ENCODE data around the gene CACNA1D. TPM values are rescaled to one million over a fixed set of nuclear protein-coding genes. Genes with fewer than 3 reads are reported as not detected.

CACNA1D gene
- total and polyA plus RNA-seq, 2 donors (not counting 3 experiments of a cell fraction or from before 2014, with no cell fraction given) = 0.06 TPM; not detected in 1

DNA sequence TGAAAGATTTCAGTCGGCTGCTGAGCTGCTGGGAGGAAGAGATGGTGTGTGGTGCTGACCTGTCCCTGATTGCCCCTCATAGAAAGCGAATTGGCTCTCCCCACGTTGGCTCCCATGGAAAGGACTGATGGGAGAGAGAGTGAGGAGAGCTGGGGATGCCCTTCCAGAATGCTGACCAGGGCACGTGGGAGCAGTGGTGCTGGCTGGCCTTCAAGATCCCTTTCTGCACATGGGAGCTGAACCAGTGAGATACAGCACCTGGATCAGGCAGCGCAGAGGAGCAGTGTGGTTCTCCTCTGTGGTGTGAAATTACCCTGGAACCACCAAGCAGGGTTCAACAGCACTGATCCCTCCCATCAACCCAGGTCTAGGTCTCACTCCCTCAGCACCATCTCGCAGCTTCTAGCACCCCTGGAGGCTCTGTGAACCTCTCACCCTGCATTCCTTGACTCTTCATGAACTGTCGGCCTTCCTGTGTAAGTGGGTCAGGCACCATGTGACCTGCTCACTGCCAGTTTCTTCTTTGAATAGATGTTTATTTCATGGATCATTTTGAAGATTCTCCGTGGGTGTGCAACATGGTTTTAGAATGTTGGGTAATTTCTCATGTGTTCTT lies 55.7 kb downstream of the CACNA1D start:
- BruUV-seq (replicated peaks) = no TSS peak
- no peaks in the 10 kb centered on the region for H4K20me1 ChIP-seq (replicated peaks; ENCODE audit: control insufficient read depth, extremely low read depth, insufficient read depth, low read length)

More for the DNA sequence above, 55.7 kb downstream of the CACNA1D start:
- Histone ChIP-seq H3K9me3 (replicated peaks; ENCODE audit: control insufficient read depth, insufficient read depth, low read length) (no peaks in the 10 kb centered on the region), H3K4me1 (ENCODE audit: control insufficient read depth, extremely low read depth, insufficient read depth, low read length) (no peaks in the 10 kb centered on the region), H3K36me3 (ENCODE audit: control insufficient read depth in 2 of 2, extremely low read depth in 1 of 2, insufficient read depth in 2 of 2, low read length in 2 of 2) (no peaks in the 10 kb centered on the region), H3K27ac (ENCODE audit: insufficient read depth, low read depth, low read length) (no peak overlapping the region), H3K79me2 (ENCODE audit: control insufficient read depth, insufficient read depth, low read length) (no peaks in the 10 kb centered on the region), H2AFZ (ENCODE audit: low read depth, low read length) (no peak overlapping the region), H3K4me2 (ENCODE audit: insufficient read depth, low read length) (no peak overlapping the region), H3K9me1 (replicated peaks; ENCODE audit: control insufficient read depth, extremely low read depth, insufficient read depth, low read length) (no peaks in the 10 kb centered on the region), H3K27me3 (ENCODE audit: control insufficient read depth in 2 of 2, insufficient read depth in 2 of 2, low read length in 2 of 2) (peaks cover 0 to 1% of the 10 kb centered on the region in 2 experiments), H3K9ac (replicated peaks; ENCODE audit: extremely low read depth, insufficient read depth, low read length) (no peak overlapping the region), H3K4me3 (replicated peaks in 1 of 3; ENCODE audit: insufficient read depth in 1 of 3, low read depth in 1 of 3, low read length in 3 of 3) (no peak overlapping the region)
- TF ChIP-seq, protein P1, sequence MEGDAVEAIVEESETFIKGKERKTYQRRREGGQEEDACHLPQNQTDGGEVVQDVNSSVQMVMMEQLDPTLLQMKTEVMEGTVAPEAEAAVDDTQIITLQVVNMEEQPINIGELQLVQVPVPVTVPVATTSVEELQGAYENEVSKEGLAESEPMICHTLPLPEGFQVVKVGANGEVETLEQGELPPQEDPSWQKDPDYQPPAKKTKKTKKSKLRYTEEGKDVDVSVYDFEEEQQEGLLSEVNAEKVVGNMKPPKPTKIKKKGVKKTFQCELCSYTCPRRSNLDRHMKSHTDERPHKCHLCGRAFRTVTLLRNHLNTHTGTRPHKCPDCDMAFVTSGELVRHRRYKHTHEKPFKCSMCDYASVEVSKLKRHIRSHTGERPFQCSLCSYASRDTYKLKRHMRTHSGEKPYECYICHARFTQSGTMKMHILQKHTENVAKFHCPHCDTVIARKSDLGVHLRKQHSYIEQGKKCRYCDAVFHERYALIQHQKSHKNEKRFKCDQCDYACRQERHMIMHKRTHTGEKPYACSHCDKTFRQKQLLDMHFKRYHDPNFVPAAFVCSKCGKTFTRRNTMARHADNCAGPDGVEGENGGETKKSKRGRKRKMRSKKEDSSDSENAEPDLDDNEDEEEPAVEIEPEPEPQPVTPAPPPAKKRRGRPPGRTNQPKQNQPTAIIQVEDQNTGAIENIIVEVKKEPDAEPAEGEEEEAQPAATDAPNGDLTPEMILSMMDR (IDR thresholded peaks at IDR 0.05; ENCODE audit: extremely low read depth in 1 of 2, insufficient read depth in 1 of 2, low read depth in 1 of 2, low read length in 2 of 2) = no peak
- TF ChIP-seq POLR2A (IDR thresholded peaks at IDR 0.05; ENCODE audit: low read depth, low read length) (no peak), GATA2 (IDR thresholded peaks at IDR 0.05; ENCODE audit: insufficient read depth, insufficient read length, low read depth, low read length) (no peak), FOS (IDR thresholded peaks at IDR 0.05; ENCODE audit: borderline replicate concordance, insufficient read depth, low read length) (no peak), EZH2 (IDR thresholded peaks at IDR 0.05; ENCODE audit: borderline replicate concordance, low read depth, low read length, severe bottlenecking) (no peak)
- TF ChIP-seq, protein P2, sequence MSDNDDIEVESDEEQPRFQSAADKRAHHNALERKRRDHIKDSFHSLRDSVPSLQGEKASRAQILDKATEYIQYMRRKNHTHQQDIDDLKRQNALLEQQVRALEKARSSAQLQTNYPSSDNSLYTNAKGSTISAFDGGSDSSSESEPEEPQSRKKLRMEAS (IDR thresholded peaks at IDR 0.05; ENCODE audit: insufficient read depth, insufficient read length) = no peak
- dilution Hi-C loops (cut with MboI; ENCODE audit: extremely low pct_ligation_motif_present, low sequenced_read_pairs) = no loop called here
- DNase-seq (ENCODE audit: low read depth, low spot score) = no peak
- CTCF ChIA-PET = no interaction called here
- intact Hi-C loops (cut with micrococcal nuclease) = no loop called here
- FAIRE-seq = no peak
- POLR2A ChIA-PET = no interaction called here
